CD14-positive monocyte (primary cell): Measurements from ENCODE around the gene SMIM11. TPM values are rescaled to one million over a fixed set of nuclear protein-coding genes. Genes with fewer than 3 reads are reported as not detected.

Experiments
- DNase-seq, 3 donors: peaks; one replicate each; pipeline ENCODE4 v3.0.0-alpha.2; 2011 to 2022
- H2AFZ ChIP-seq: 2 replicates; pipeline ENCODE4 v1.6.0; 2012; ENCODE audit warnings: mild to moderate bottlenecking, low read depth, low read length, inconsistent platforms; ENCODE audit not compliant: insufficient read depth, poor library complexity, severe bottlenecking
- H3K27ac ChIP-seq, 2 donors: 1 replicate in 1 of 2; 2 replicates in 1 of 2; pipeline ENCODE4 v1.5.1; 2012 to 2013; ENCODE audit warnings: low read length in 2 of 2, control low read depth in 1 of 2, inconsistent platforms in 1 of 2, low read depth in 1 of 2, mild to moderate bottlenecking in 1 of 2
- H3K27me3 ChIP-seq, 2 donors: one replicate each; pipeline versions ENCODE4 v1.6.0 to v1.6.1; 2011 to 2013; ENCODE audit warnings: low read length in 2 of 2; ENCODE audit not compliant: control insufficient read depth in 2 of 2, insufficient read depth in 2 of 2
- H3K36me3 ChIP-seq, 2 donors: replicated peaks in 1 of 2; 1 replicate in 1 of 2; 2 replicates in 1 of 2; pipeline versions ENCODE4 v1.5.1 to v1.6.1; 2012 to 2013; ENCODE audit warnings: low read length in 2 of 2, control low read depth in 1 of 2, inconsistent platforms in 1 of 2, mild to moderate bottlenecking in 1 of 2; ENCODE audit not compliant: insufficient read depth in 2 of 2, control insufficient read depth in 1 of 2
- H3K4me1 ChIP-seq, 2 donors: 1 replicate in 1 of 2; 2 replicates in 1 of 2; pipeline versions ENCODE4 v1.5.1 to v1.6.1; 2012 to 2013; ENCODE audit warnings: low read length in 2 of 2, control low read depth in 1 of 2, inconsistent platforms in 1 of 2, mild to moderate bottlenecking in 1 of 2, moderate library complexity in 1 of 2; ENCODE audit not compliant: insufficient read depth in 2 of 2, control insufficient read depth in 1 of 2
- H3K4me2 ChIP-seq: replicated peaks from 2 replicates; pipeline ENCODE3; 2012; ENCODE audit warnings: low read length, moderate library complexity, mild to moderate bottlenecking; ENCODE audit not compliant: poor library complexity, severe bottlenecking; ENCODE audit errors: extremely low read depth
- H3K4me3 ChIP-seq, 3 experiments: fragments of 200-600 bp in 1 of 3; sonication (generic) in 1 of 3; replicated peaks in 1 of 3; 1 replicate in 2 of 3; 2 replicates in 1 of 3; pipeline ENCODE4 v1.5.1; 2011 to 2013; ENCODE audit warnings: low read length in 3 of 3, mild to moderate bottlenecking in 3 of 3, control low read depth in 2 of 3, low read depth in 2 of 3, inconsistent platforms in 1 of 3, moderate library complexity in 1 of 3
- H3K79me2 ChIP-seq: 2 replicates; pipeline ENCODE4 v1.6.0; 2012; ENCODE audit warnings: mild to moderate bottlenecking, control low read depth, inconsistent platforms, low read length, moderate library complexity; ENCODE audit not compliant: insufficient read depth
- H3K9ac ChIP-seq: 2 replicates; pipeline ENCODE4 v1.6.0; 2017; ENCODE audit warnings: low read length, mild to moderate bottlenecking; ENCODE audit not compliant: insufficient read depth, poor library complexity, severe bottlenecking
- H3K9me3 ChIP-seq, 2 donors: replicated peaks in 1 of 2; 1 replicate in 1 of 2; 2 replicates in 1 of 2; pipeline versions ENCODE4 v1.5.1 to v1.6.1; 2012 to 2013; ENCODE audit warnings: low read length in 2 of 2, control low read depth in 1 of 2; ENCODE audit not compliant: control insufficient read depth in 1 of 2, insufficient read depth in 1 of 2
- H4K20me1 ChIP-seq: 2 replicates; pipeline ENCODE4 v1.6.0; 2012; ENCODE audit warnings: mild to moderate bottlenecking, low read length, control low read depth, moderate library complexity; ENCODE audit not compliant: insufficient read depth
- H3K27ac Mint-ChIP-seq, 7 donors: one replicate each; pipeline ENCODE4 v1.8.0; 2020; ENCODE audit warnings: mild to moderate bottlenecking in 7 of 7, mixed read lengths in 7 of 7, moderate library complexity in 6 of 7, inconsistent platforms in 2 of 7
- H3K27me3 Mint-ChIP-seq, 3 donors: one replicate each; pipeline ENCODE4 v1.8.0; 2021 to 2022; ENCODE audit warnings: low read depth in 3 of 3, mild to moderate bottlenecking in 3 of 3, mixed read lengths in 3 of 3, moderate library complexity in 3 of 3, inconsistent platforms in 1 of 3
- H3K36me3 Mint-ChIP-seq, 2 donors: one replicate each; pipeline ENCODE4 v1.8.0; 2020; ENCODE audit warnings: mixed read lengths in 2 of 2, inconsistent platforms in 1 of 2, mild to moderate bottlenecking in 1 of 2
- H3K4me1 Mint-ChIP-seq: one replicate; pipeline ENCODE4 v1.8.0; 2020; ENCODE audit warnings: mild to moderate bottlenecking, mixed read lengths
- H3K4me3 Mint-ChIP-seq, 2 donors: one replicate each; pipeline ENCODE4 v1.8.0; 2020; ENCODE audit warnings: mild to moderate bottlenecking in 2 of 2, mixed read lengths in 2 of 2, moderate library complexity in 1 of 2
- H3K9me3 Mint-ChIP-seq, 7 donors: one replicate each; pipeline ENCODE4 v1.8.0; 2020 to 2022; ENCODE audit warnings: mixed read lengths in 7 of 7, mild to moderate bottlenecking in 6 of 7, moderate library complexity in 6 of 7, inconsistent platforms in 2 of 7
- CTCF ChIP-seq: fragments of 200-600 bp; IDR thresholded peaks from one replicate; pipeline ENCODE4 v1.8.0; 2022; ENCODE audit warnings: antibody characterized with exemption, mild to moderate bottlenecking
- WGBS: methylation state at CpG from one replicate; pipeline ENCODE4 v1.1.5; 2013; ENCODE audit warnings: missing lambda C conversion rate; ENCODE audit not compliant: insufficient coverage; 5-methylcytosine and 5-hydroxymethylcytosine counted together
- intact Hi-C, 2 donors: fragments of 100-400 bp; cut with micrococcal nuclease; formaldehyde crosslinking; loops; one replicate each; pipeline versions ENCODE4 v1.15.0 to v1.15.1; 2023
- polyA plus RNA-seq, 3 donors: library from polyadenylated mRNA; depleted of rRNA in 1 of 3; unstranded in 2 of 3; stranded (reverse) in 1 of 3; fragments of 300-500 nt in 2 of 3; fragments of >200 nt in 1 of 3; fragmentation: Illumina TruSeq in 2 of 3; gene quantifications; 1 replicate in 2 of 3; 2 replicates in 1 of 3; pipeline ENCODE4 v1.2.3, GENCODE V29; 2012 to 2021

The SMIM11 gene
- polyA plus RNA-seq, 3 donors: 1.8 to 10.7 (median 4.0) TPM

GRCh38 chr21:34343347-34343746, 32.0 kb upstream of the SMIM11 start:
- DNase-seq: no peak
- Mint-ChIP-seq H3K27me3 (peaks cover 2 to 13% (median 8%) of the 10 kb centered on the region in 3 donors), H3K27ac (no peak overlapping the region), H3K4me3 (no peak overlapping the region), H3K9me3 (no peaks in the 10 kb centered on the region), H3K36me3 (no peaks in the 10 kb centered on the region), H3K4me1 (no peaks in the 10 kb centered on the region)
- Histone ChIP-seq H4K20me1 (no peaks in the 10 kb centered on the region), H3K36me3 (no peaks in the 10 kb centered on the region), H3K9me3 (no peaks in the 10 kb centered on the region), H3K27ac (no peak overlapping the region), H3K9ac (no peak overlapping the region), H3K4me3 (no peak overlapping the region), H3K79me2 (no peaks in the 10 kb centered on the region), H3K27me3 (no peaks in the 10 kb centered on the region), H3K4me2 (no peak overlapping the region), H3K4me1 (no peaks in the 10 kb centered on the region), H2AFZ (no peak overlapping the region)
- intact Hi-C loops: no loop called here
- WGBS: 98% methylated on average over 6 of the region's 7 CpGs
- TF ChIP-seq CTCF: no peak

- no peak overlapping the region for H3K4me2 ChIP-seq
- H3K9me3 ChIP-seq: no peaks in the 10 kb centered on the region
- no peak overlapping the region for H3K9ac ChIP-seq
- no peaks in the 10 kb centered on the region for H3K27me3 ChIP-seq
- H3K4me3 ChIP-seq: no peak overlapping the region
- no peak for DNase-seq
- H3K4me3 Mint-ChIP-seq: no peak overlapping the region
- peaks cover 2 to 13% (median 8%) of the 10 kb centered on the region in 3 donors for H3K27me3 Mint-ChIP-seq
- no peak overlapping the region for H3K27ac ChIP-seq
- H3K4me1 Mint-ChIP-seq: no peaks in the 10 kb centered on the region
- H2AFZ ChIP-seq: no peak overlapping the region
- H3K79me2 ChIP-seq: no peaks in the 10 kb centered on the region
- H3K9me3 Mint-ChIP-seq: no peaks in the 10 kb centered on the region
- 94% methylated on average over 12 of the region's 14 CpGs for WGBS
- H3K36me3 Mint-ChIP-seq: no peaks in the 10 kb centered on the region
- H4K20me1 ChIP-seq: no peaks in the 10 kb centered on the region
- H3K4me1 ChIP-seq: no peaks in the 10 kb centered on the region
- intact Hi-C loops: no loop called here
- TF ChIP-seq CTCF: no peak
- no peak overlapping the region for H3K27ac Mint-ChIP-seq
- no peaks in the 10 kb centered on the region for H3K36me3 ChIP-seq
Measured at GRCh38 chr21:34343838-34344381, 31.4 kb upstream of the SMIM11 start.
